ENCODE results near the gene BIVM.
"Not testable (repeated sequence)": the region's sequence is repeated elsewhere in the genome, so short reads cannot be mapped to it uniquely, and the experiment has no call there.

The BIVM gene

GRCh38 chr13:102798581-102799425 is at the start of gene BIVM, which contains the start of gene POGLUT2:
BIVM (plus strand) TSS chr13:102799119; CDS start chr13:102807268, 8,149 bp downstream.
POGLUT2 (minus strand) TSS chr13:102798976; CDS start chr13:102798670, 306 bp downstream.
- no peak for DNase-seq (ENCODE audit: low spot score)

- no peak for DNase-seq (ENCODE audit: low spot score)
These were observed 47.0 kb upstream of the BIVM start for GRCh38 chr13:102751886-102752285.

DNA sequence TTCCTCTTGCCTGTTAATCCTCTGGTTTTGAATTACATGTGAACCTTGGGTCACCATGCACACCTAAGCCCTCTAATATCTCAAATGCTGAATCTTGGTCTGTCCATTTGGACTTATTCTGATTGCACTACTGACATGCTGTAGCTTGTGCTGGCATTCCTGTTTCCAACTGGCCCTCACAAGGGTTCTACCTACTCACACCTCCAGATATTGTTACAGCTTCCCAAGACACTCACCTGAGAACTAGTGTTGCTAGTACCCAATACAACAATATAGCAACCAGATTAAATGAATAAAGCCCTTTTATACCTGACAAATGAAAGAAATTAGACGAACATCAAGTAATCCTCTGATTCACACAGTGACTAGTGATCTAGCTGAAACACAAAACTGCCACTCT is 41.9 kb upstream of the BIVM start:
- no peak for DNase-seq (ENCODE audit: low spot score)

DNA sequence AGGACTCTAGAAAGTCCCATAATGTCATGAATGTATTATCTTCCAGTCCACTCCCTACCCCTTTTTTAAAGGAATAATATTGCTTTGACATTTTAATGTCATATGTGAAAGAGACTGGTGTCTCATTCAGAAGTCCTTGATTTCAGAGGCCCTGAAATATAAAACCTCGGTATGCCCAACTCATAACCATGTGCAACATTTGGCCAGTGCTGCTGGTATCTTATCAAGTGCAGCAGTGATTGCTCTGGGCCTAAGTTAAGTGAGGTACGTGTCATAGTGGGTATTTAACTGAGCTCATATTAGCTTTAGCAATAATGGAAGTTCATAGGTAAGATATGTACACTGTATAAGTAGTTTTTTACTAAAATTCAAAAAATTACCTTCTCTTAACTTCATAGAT is 40.1 kb upstream of the BIVM start:
- no peak for DNase-seq (ENCODE audit: low spot score)

- no peak for DNase-seq (ENCODE audit: low spot score)
These were observed 37.8 kb upstream of the BIVM start for GRCh38 chr13:102761071-102761470.

GRCh38 chr13:102763741-102764140 is 35.2 kb upstream of the BIVM start:
- DNase-seq (ENCODE audit: low spot score): no peak

GRCh38 chr13:102768909-102769308 is 30.0 kb upstream of the BIVM start:
- DNase-seq (ENCODE audit: low spot score): no peak

DNA sequence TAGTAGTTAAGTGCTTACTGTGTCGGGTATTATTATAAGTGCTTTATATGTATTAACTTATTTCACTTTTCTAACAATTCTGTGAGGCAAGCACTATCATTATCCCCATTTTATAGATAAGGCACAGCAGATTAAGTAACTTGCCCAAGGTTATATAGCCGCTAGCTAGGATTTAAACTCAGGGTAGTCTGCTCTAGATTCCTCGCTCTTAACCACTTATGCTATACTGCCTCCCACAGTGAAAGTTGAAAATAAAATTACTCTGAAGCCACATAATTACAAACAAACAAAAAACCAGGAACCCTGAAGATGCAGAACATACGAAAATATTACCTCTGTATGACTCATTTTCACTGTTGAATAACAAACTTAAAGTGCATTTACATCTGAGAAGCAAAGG is 29.2 kb upstream of the BIVM start:
- no peak for DNase-seq (ENCODE audit: low spot score)

- DNase-seq (ENCODE audit: low spot score): no peak
These were observed 28.5 kb upstream of the BIVM start for GRCh38 chr13:102770435-102770834.

GRCh38 chr13:102771298-102772041 is 27.4 kb upstream of the BIVM start:
- no peak for DNase-seq (ENCODE audit: low spot score)

- DNase-seq (ENCODE audit: low spot score): no peak
These were observed 26.9 kb upstream of the BIVM start for GRCh38 chr13:102772042-102772425.

DNA sequence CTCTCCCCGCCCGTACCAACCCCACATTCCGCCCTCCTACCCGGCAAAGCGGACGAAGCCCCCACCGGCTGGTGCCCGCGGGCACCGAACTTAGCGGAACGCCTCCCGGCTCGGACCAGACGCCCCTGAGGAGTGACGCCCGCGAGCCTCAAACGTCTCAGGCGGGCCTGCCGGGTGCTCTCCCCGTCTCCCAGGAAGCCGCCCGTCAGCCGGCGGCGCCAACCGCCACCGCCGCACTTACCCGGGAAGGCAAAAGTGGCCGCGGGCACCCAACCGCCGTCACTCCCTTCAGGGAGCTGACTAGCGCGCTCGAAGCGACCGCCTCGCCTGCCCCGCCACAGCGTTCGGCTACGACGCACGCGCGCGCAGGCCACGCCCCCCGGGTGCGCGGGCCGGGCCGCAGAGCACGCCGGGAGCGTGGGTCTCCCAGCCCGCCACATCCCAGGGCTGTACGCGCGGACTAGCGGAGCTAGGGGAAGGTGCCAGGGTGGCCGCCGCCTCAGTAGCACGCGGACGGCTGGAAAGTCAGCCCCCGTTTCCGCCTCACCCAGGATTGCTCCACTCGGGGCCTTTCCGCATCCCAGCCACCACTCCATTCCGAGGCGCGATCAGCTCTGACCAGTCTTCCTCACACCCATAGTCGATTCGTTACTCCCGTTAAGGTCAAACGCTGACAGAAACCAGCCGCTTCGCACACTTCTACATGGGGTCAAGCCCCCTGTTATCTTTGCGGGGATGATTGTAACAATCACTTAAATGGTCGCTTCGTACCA is 25.3 kb upstream of the BIVM start, which contains the start of gene TEX30:
TSS of gene TEX30 (minus strand) at position 346 of the 773 bp plus-strand sequence. CDS start 3,760 bp downstream, outside the sequence.
- DNase-seq (ENCODE audit: low spot score): peak; percentile 70

DNA sequence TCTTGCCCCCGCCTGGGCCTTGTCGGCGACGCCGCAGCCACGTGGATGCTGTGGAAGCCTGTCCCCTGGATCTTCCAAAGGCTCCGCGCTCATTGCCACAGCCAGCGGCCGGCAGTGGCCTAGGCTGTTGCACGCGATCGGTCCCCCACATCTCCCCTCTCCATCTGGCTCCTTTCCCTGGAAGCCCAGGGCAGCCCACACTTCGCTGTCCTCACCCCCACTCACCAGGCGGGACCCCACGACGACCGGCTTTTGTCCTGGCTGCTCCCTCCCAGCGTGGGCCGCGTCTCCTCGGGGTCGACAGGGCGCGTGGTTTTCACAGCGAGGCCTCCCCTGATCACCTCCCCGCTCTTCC is 24.7 kb upstream of the BIVM start:
- no peak for DNase-seq (ENCODE audit: low spot score)

DNA sequence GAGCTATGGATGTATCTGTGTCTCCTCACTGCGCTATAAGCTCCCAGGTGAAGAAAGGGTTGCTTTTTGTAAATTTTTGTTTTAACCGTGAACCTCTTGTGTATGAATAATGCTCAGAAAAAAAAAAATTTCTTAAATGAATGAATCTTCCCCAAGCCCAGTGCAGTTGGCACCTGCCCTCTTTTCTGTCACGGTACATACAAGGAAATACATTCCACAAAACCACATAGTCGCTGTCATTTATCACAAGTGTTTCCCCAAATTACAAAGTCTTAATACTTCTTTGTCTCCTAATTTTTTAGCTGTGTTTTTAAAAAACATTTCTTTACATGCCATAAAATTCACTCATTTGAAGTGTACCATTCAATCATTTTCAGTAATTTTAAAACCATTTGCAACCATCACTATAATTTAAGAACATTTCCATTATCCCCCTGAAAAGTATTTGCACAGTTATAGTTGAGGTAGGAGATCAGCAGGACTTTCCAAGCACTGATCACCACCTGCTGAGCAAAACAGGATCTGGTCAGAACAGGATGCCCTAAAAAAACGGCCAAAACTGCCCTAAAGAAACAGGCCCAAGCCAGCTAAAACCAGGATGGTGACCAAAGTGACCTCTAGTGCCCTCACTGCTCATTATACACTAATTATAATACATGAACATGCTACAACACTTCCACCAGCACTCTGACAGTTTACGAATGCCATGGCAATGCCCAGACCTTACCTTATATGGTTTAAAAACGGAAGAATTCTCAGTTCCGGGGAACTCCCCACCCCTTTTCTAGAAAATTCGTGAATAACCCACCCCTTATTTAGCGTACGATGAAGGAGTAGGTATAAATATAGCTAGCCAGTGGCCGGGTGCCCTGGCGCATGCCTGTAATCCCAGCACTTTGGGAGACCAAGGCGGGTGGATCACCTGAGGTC is 24.1 kb upstream of the BIVM start:
- DNase-seq (ENCODE audit: low spot score): no peak

- DNase-seq (ENCODE audit: low spot score): no peak
These were observed 22.6 kb upstream of the BIVM start for GRCh38 chr13:102776271-102776670.

GRCh38 chr13:102777736-102778135 is 21.2 kb upstream of the BIVM start:
- no peak for DNase-seq (ENCODE audit: low spot score)

GRCh38 chr13:102779436-102780159 is 19.3 kb upstream of the BIVM start:
- DNase-seq (ENCODE audit: low spot score): no peak

GRCh38 chr13:102780656-102781055 is 18.3 kb upstream of the BIVM start:
- DNase-seq (ENCODE audit: low spot score): not testable (repeated sequence)

GRCh38 chr13:102781591-102781990 is 17.3 kb upstream of the BIVM start:
- no peak for DNase-seq (ENCODE audit: low spot score)

GRCh38 chr13:102784483-102784882 is 14.4 kb upstream of the BIVM start:
- no peak for DNase-seq (ENCODE audit: low spot score)

GRCh38 chr13:102788683-102789082 is 10.2 kb upstream of the BIVM start:
- DNase-seq (ENCODE audit: low spot score): no peak

Data from COLO829 (cell line).